Measurements from ENCODE around the gene FKBP8.

GRCh38 chr19:18520848-18521691, 22.3 kb downstream of the FKBP8 start:
- TF ChIP-seq CTCF (IDR thresholded peaks at IDR 0.05) (no peak), POLR2AphosphoS5 (IDR thresholded peaks at IDR 0.05; ENCODE audit: low read depth, low read length) (no peak), TCF7L2 (IDR thresholded peaks at IDR 0.05; ENCODE audit: low read depth, low read length) (no peak), SIN3A (IDR thresholded peaks at IDR 0.05; ENCODE audit: borderline replicate concordance, insufficient read depth, low read depth, low read length) (no peak)
- TF ChIP-seq, protein P1, sequence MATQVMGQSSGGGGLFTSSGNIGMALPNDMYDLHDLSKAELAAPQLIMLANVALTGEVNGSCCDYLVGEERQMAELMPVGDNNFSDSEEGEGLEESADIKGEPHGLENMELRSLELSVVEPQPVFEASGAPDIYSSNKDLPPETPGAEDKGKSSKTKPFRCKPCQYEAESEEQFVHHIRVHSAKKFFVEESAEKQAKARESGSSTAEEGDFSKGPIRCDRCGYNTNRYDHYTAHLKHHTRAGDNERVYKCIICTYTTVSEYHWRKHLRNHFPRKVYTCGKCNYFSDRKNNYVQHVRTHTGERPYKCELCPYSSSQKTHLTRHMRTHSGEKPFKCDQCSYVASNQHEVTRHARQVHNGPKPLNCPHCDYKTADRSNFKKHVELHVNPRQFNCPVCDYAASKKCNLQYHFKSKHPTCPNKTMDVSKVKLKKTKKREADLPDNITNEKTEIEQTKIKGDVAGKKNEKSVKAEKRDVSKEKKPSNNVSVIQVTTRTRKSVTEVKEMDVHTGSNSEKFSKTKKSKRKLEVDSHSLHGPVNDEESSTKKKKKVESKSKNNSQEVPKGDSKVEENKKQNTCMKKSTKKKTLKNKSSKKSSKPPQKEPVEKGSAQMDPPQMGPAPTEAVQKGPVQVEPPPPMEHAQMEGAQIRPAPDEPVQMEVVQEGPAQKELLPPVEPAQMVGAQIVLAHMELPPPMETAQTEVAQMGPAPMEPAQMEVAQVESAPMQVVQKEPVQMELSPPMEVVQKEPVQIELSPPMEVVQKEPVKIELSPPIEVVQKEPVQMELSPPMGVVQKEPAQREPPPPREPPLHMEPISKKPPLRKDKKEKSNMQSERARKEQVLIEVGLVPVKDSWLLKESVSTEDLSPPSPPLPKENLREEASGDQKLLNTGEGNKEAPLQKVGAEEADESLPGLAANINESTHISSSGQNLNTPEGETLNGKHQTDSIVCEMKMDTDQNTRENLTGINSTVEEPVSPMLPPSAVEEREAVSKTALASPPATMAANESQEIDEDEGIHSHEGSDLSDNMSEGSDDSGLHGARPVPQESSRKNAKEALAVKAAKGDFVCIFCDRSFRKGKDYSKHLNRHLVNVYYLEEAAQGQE (IDR thresholded peaks at IDR 0.05; ENCODE audit: insufficient read depth in 1 of 2, low read depth in 2 of 2, low read length in 1 of 2), result no peak
